Inflammatory macrophage (primary cell): Measurements from ENCODE around the gene ARHGEF16.
A peak's percentile ranks its signal among the peaks of the same experiment; 100 is the strongest.

Experiments used
- DNase-seq, 2 donors: peaks; one replicate each; pipeline ENCODE4 v3.0.0-alpha.2; 2020 to 2022

Gene ARHGEF16

GRCh38 chr1:3520419-3521378, 66.2 kb downstream of the ARHGEF16 start:
- DNase-seq = no peak

DNA sequence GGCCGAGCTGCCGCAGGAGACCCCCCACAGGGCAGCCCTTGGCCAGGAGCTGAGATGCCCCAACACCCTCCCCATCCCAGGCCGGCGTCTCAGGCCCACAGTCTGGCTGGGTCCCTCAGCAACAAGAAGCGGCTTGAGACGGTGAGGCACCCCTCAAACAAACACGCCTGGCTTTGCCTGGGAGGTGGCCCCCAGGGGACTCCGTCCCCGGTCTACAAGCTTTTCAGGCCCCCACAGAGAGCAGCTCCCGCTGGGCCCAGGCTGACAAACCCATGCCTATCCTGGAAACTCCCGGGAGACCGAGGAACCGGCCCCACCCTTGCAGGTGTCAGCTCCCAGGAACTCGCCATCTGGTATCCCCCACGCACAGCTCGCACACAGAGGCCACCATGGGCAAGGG, 67.0 kb downstream of the ARHGEF16 start:
- no peak for DNase-seq

DNA sequence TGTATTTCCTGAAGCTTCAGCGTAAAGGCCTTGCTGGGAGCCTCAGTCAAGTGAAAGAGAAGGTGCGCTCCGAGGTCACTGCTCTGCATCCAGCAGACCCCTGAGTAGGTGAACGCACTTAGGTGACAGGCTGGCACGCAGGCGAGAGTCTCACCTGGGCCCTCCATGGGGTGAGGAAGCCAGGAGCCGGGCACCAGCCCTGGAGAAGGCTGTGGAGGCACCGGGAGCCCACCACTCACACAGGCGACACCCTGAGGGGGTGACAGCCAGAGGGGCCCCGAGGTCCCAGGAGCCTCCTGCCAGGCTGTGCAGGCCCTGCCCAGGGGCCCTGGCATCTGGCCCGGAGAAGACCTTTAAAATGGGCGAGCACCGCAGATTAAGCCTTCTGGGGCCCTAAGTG, 67.6 kb downstream of the ARHGEF16 start:
- DNase-seq = no peak

GRCh38 chr1:3522564-3523265, 68.2 kb downstream of the ARHGEF16 start:
- no peak for DNase-seq

GRCh38 chr1:3523980-3524379, 69.5 kb downstream of the ARHGEF16 start:
- no peak for DNase-seq

GRCh38 chr1:3524556-3525203, 70.2 kb downstream of the ARHGEF16 start:
- DNase-seq = no peak

- DNase-seq = no peak
Measured at GRCh38 chr1:3525551-3526482, 71.4 kb downstream of the ARHGEF16 start.

- no peak for DNase-seq
Measured at GRCh38 chr1:3527774-3528173, 73.3 kb downstream of the ARHGEF16 start.

DNA sequence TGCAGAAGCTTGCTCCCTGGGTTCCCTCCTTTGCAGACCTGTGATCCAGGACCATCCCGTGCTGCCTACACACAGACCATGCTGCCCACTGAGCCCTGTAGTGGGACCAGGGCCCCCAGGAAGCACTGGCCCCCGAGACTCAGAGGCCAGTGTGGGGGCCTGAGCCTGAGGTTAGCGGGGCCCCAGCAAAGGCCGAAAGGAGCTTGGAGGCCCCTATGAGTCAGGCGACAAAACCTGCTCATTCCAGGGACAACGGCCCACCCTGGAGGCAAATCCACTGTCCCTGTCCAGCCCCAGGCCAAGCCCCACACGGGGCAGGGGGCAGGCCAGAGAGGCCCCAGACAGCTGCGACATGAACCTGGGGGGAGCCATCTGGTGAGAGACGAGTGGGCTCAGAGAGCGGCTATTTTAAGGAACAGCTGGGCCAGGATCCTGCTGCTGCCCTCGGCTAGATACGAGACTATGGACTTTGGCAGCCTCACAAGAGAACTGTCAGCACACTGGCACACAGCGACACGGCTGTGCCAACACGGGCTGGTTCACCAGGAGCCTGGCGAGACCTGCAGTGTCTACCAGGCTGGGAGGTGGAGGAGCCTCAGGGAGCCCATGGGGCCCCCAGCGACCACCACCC, 74.7 kb downstream of the ARHGEF16 start:
- DNase-seq = no peak

DNA sequence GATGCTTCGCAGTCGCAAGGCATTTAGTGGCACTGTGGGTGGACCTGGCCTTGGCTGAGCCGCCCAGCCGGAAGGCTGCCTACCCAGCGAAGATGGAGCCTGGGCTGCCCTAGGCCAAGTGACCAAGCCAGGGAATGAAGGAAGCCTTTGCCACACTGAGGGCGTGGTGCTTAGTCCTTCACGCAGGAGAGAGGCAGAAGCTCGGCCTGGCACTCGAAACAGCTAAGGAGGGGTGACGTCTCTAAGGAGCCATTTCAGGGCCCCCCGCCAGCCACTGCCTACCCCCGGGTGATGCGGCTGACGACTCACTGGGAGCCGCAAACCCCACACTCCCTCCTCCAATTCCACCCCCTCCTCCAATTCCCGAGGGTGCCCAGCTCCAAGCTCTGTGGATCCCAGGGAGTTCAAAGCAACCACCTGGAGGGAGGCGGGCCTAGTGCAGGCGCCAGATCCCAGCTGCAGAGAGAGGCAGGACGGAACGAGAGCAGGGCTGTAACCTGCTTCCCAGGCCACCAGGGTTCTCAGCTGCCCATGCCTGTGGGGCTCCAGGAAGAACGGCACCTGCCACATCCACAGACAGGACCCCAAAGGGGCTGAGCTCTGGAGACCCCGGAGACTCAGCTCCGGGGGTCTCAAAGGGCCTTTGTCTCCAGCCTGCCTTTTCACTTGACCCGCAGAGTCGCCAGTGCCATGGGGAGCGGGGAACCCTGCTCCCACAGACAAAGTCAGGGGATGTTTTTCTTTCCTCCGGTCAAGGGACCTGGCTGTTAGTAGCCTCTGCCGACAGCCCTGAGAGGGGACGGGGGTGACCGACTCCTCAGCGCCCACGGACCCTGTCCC, 75.8 kb downstream of the ARHGEF16 start:
- DNase-seq = peak in 1 of 2 donors; percentile 2
